NB4 (cell line): Measurements from ENCODE around the gene SYNGR1.

Experiments
- TF ChIP-seq, protein P1 (sequence below): IDR thresholded peaks from 2 replicates; pipeline ENCODE4 v1.6.1; 2011; ENCODE audit warnings: low read depth, low read length
- TF ChIP-seq, protein P2 (sequence below): IDR thresholded peaks from one replicate; pipeline ENCODE4 v1.5.1; 2012; ENCODE audit warnings: low read depth, low read length

- TF ChIP-seq, protein P1, sequence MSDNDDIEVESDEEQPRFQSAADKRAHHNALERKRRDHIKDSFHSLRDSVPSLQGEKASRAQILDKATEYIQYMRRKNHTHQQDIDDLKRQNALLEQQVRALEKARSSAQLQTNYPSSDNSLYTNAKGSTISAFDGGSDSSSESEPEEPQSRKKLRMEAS = no peak
- TF ChIP-seq, protein P2, sequence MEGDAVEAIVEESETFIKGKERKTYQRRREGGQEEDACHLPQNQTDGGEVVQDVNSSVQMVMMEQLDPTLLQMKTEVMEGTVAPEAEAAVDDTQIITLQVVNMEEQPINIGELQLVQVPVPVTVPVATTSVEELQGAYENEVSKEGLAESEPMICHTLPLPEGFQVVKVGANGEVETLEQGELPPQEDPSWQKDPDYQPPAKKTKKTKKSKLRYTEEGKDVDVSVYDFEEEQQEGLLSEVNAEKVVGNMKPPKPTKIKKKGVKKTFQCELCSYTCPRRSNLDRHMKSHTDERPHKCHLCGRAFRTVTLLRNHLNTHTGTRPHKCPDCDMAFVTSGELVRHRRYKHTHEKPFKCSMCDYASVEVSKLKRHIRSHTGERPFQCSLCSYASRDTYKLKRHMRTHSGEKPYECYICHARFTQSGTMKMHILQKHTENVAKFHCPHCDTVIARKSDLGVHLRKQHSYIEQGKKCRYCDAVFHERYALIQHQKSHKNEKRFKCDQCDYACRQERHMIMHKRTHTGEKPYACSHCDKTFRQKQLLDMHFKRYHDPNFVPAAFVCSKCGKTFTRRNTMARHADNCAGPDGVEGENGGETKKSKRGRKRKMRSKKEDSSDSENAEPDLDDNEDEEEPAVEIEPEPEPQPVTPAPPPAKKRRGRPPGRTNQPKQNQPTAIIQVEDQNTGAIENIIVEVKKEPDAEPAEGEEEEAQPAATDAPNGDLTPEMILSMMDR = no peak
Observed at GRCh38 chr22:39317084-39317774, 32.6 kb upstream of the SYNGR1 start.
